ENCODE measurements around the gene GRIP1. TPM values are rescaled to one million over a fixed set of nuclear protein-coding genes. Genes with fewer than 3 reads are reported as not detected.

Gene GRIP1
- total RNA-seq: 0.13 TPM in 1 of 2 replicates, not detected in the other

GRCh38 chr12:66678338-66679275 lies at the start of gene GRIP1:
TSS of gene GRIP1 (minus strand) at chr12:66679076. CDS start at chr12:66678904, 172 bp downstream.

DNA sequence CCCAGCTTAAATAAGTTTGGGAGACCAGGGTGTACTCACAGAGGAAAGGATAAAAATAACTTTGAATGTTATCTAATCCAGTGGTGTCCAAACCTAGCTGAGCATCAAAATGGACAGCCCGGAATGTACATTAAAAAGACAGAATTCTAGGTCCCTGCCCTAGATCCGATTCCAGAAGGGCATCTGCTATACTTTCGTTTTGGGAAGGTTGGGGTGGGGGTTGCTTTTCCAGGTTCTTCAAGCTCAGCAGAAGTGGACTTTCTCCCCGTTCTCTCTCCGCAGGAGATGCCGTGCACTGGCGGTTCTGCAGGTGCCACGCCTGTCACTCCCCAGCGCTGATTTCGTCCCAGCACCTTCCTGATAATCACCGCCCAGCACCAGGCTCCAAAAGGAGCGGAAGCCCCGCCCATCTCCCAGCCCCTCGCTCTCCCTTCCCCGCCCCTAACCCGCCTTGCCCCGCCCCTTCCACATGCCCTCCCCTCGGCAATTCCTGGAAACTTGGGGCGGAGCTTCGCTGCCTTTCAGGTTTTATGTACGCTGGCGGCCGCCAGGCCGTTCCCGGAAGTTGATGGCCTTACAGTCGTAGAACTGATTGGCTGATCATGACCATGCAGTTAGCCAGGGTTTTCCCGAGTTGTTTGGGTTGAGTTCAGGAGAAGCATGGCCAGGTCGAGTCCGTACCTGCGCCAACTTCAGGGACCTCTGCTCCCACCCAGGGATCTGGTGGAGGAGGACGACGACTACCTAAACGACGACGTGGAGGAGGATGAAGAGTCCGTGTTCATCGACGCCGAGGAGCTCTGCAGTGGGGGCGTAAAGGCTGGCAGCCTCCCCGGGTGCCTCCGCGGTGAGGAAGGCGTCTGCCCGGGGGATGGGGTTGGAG lies 376.7 kb downstream of the GRIP1 start, which contains the start of gene HELB:
Gene HELB (plus strand): TSS at position 550 of the 883 bp plus-strand sequence. CDS start 111 bp downstream, at position 661.

Data from epithelial cell of alveolus of lung (primary cell).